Endothelial cell (in vitro differentiated cells): ENCODE data around the gene SEC63. TPM values are rescaled to one million over a fixed set of nuclear protein-coding genes. Genes with fewer than 3 reads are reported as not detected.

Experiments
- DNase-seq: peaks from one replicate; pipeline ENCODE4 v3.0.0; 2021; ENCODE audit warnings: low spot score
- H3K27ac Mint-ChIP-seq: one replicate; pipeline ENCODE4 v1.8.0; 2021; ENCODE audit warnings: mixed read lengths, inconsistent platforms; ENCODE audit not compliant: unreplicated experiment
- H3K27me3 Mint-ChIP-seq: one replicate; pipeline ENCODE4 v1.8.0; 2021; ENCODE audit warnings: mild to moderate bottlenecking, moderate library complexity, mixed read lengths, inconsistent platforms; ENCODE audit not compliant: unreplicated experiment
- H3K36me3 Mint-ChIP-seq: one replicate; pipeline ENCODE4 v1.8.0; 2021; ENCODE audit warnings: mild to moderate bottlenecking, low read depth, mixed read lengths, inconsistent platforms; ENCODE audit not compliant: unreplicated experiment
- H3K4me1 Mint-ChIP-seq: one replicate; pipeline ENCODE4 v1.8.0; 2021; ENCODE audit warnings: mild to moderate bottlenecking, mixed read lengths, inconsistent platforms; ENCODE audit not compliant: unreplicated experiment
- H3K4me3 Mint-ChIP-seq: one replicate; pipeline ENCODE4 v1.8.0; 2021; ENCODE audit warnings: mild to moderate bottlenecking, mixed read lengths, inconsistent platforms; ENCODE audit not compliant: unreplicated experiment
- H3K9me3 Mint-ChIP-seq: one replicate; pipeline ENCODE4 v1.8.0; 2021; ENCODE audit warnings: mixed read lengths, inconsistent platforms; ENCODE audit not compliant: unreplicated experiment
- long read RNA-seq: library from polyadenylated mRNA; unstranded; transcript quantifications from one replicate; pipeline ENCODE4 v2.0.0, GENCODE V29; 2020; ENCODE audit not compliant: unreplicated experiment
- total RNA-seq: library from RNA; stranded (reverse); fragmentation: NEBNext Ultra II Directional; extraction: Animal tissue kit (Norgen Biotek cat#: 25700); gene quantifications from one replicate; pipeline ENCODE4 v1.2.1, GENCODE V29; 2021; ENCODE audit not compliant: unreplicated experiment
- TF ChIP-seq, protein P1 (sequence below): fragments of 200-600 bp; sonication (generic); IDR thresholded peaks from one replicate; pipeline ENCODE4 v1.5.0; 2021; ENCODE audit warnings: antibody characterized with exemption; ENCODE audit not compliant: unreplicated experiment

Gene SEC63, protein sequence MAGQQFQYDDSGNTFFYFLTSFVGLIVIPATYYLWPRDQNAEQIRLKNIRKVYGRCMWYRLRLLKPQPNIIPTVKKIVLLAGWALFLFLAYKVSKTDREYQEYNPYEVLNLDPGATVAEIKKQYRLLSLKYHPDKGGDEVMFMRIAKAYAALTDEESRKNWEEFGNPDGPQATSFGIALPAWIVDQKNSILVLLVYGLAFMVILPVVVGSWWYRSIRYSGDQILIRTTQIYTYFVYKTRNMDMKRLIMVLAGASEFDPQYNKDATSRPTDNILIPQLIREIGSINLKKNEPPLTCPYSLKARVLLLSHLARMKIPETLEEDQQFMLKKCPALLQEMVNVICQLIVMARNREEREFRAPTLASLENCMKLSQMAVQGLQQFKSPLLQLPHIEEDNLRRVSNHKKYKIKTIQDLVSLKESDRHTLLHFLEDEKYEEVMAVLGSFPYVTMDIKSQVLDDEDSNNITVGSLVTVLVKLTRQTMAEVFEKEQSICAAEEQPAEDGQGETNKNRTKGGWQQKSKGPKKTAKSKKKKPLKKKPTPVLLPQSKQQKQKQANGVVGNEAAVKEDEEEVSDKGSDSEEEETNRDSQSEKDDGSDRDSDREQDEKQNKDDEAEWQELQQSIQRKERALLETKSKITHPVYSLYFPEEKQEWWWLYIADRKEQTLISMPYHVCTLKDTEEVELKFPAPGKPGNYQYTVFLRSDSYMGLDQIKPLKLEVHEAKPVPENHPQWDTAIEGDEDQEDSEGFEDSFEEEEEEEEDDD
- total RNA-seq = 120 TPM
- long read RNA-seq, full-length matches to known transcripts = 2 of 21 reads
- long read RNA-seq, partial matches to known transcripts = 16 of 21 reads
- long read RNA-seq, other reads (novel, unspliced or antisense) = 3 of 21 reads

DNA sequence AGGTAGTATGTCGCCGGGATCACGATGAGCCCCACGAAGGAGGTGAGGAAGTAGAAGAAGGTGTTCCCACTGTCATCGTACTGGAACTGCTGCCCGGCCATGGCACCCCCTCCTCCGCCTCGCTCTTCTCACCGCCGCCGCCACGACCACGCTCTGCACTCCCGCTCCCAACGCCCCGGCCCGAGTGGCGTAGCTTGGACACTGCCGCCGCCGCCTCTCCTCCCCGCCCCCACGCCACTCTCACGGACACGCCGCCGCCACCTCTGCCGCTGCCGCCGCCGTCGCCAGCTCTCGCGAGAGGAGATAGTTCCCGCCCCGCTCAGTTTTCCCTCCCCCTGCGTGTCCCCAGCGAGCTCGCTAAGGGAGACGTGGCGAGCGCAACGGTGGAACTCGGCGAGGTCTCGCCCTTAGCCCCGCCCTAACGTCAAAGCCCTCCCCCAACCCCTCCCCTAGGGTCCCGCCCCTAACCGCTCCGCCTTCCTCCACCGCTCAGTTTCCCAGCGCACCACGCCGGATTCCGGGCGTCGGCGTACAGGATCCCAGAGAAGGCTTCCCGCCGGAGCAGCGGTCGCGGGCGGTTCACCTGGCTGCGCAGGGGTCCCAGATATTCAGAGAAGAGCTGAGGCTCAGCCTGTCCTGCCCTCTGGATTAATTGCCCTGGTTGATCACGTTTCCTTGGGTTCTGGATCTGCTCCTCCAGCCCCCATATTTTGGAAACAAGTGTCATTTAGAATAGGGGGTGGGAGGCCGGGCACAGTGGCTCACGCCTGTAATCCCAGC lies at the start of gene SEC63:
Gene SEC63 (minus strand): TSS at position 300 of the 780 bp plus-strand sequence. CDS start 199 bp downstream, at position 101.
- Mint-ChIP-seq H3K27me3 (peaks cover 15% of the 10 kb centered on the region), H3K4me1 (peaks cover 21% of the 10 kb centered on the region), H3K4me3 (peak within 1 kb of the TSS; percentile 100), H3K36me3 (peaks cover 11% of the 10 kb centered on the region), H3K9me3 (no peaks in the 10 kb centered on the region), H3K27ac (peak within 1 kb of the TSS; percentile 99)
- DNase-seq = peak; percentile 96
- TF ChIP-seq, protein P1, sequence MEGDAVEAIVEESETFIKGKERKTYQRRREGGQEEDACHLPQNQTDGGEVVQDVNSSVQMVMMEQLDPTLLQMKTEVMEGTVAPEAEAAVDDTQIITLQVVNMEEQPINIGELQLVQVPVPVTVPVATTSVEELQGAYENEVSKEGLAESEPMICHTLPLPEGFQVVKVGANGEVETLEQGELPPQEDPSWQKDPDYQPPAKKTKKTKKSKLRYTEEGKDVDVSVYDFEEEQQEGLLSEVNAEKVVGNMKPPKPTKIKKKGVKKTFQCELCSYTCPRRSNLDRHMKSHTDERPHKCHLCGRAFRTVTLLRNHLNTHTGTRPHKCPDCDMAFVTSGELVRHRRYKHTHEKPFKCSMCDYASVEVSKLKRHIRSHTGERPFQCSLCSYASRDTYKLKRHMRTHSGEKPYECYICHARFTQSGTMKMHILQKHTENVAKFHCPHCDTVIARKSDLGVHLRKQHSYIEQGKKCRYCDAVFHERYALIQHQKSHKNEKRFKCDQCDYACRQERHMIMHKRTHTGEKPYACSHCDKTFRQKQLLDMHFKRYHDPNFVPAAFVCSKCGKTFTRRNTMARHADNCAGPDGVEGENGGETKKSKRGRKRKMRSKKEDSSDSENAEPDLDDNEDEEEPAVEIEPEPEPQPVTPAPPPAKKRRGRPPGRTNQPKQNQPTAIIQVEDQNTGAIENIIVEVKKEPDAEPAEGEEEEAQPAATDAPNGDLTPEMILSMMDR = no peak

DNA sequence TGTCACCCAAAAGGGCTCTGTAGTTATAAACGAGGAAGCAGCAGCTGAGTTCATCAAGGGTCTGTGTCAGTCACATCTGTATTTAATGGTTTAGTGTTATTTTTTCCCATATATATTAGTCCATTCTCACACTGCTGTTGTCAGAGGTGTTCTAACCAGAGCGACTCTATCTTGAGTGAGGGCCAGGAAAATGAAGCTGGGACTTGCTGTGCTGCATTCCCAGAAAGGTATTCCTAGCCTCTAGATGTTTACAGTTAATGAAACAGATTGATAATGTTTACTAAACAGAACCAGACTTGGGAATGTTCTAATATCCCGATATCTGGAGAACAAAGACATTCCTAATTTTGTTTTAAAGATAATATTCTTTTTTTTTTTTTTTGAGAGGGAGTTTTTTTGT lies 48.0 kb upstream of the SEC63 start:
- TF ChIP-seq, protein P1 = no peak
- DNase-seq = no peak
- Mint-ChIP-seq H3K4me3 (no peak overlapping the region), H3K27me3 (no peaks in the 10 kb centered on the region), H3K4me1 (peaks cover 14% of the 10 kb centered on the region), H3K27ac (no peak overlapping the region), H3K36me3 (peaks cover 8% of the 10 kb centered on the region), H3K9me3 (peaks cover 9% of the 10 kb centered on the region)

DNA sequence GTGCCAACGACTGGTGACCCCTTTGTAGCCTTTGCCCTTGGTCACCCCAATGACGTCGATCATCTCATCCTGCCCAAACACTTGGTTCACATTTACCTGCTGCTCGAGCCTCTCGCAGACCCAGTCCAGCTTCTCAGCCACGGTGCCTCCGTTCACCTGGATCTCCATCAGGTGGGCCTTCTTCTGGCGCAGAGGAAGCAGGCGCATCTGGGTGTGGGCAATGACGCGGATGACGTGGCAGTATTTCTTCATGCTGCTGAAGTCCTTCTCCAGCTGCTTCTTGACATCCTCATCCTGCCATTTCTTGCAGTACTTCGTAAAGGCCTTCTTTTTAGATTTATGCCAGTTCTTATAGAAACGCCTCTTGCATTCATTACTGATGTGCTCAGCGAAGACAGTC lies 46.9 kb upstream of the SEC63 start:
- H3K9me3 Mint-ChIP-seq = peaks cover 9% of the 10 kb centered on the region

DNA sequence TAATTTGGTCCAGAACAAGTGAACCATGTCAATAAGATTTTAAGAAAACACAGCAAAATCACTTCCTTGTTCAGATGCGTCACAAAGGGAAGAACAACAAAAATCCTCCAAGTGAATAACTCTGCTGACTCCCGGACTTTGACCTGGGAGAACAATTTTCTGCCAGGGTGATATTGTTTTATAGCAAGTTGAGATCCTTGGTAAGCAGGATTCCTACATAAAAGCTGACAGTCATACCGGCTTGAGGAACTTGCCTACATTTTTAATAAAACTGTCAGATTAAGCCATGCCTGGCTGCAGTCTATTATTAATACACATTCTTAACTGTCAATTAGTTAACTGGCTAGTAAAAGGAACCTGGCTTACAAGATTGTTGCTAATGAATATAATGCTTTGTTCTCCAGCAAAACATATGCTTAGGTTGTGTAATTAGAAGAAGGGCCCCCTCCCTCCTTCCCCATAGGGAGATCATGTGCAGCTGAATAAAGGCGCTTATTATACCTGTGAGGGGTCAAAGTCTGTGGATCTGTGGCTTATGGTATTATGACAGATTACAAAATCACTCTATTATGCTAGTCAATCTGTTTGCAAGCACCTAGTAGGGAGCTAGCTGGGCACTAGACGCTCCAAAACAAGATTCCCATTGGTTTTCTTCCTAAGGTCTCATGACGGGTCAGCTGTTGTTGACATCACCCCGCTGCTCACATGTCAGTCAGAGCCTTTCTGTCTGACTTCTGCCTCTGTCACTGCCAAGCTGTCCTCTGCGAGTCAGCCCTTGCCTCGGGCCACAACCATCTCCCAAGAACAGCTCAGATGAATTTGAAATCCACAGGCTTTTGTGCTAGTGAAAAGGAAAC lies 44.6 kb upstream of the SEC63 start:
- H3K27ac Mint-ChIP-seq = peak overlapping the region; percentile 76
- peaks cover 14% of the 10 kb centered on the region for H3K4me1 Mint-ChIP-seq
- peaks cover 2% of the 10 kb centered on the region for H3K27me3 Mint-ChIP-seq
- no peaks in the 10 kb centered on the region for H3K9me3 Mint-ChIP-seq
- DNase-seq = no peak
- no peaks in the 10 kb centered on the region for H3K36me3 Mint-ChIP-seq
- no peak overlapping the region for H3K4me3 Mint-ChIP-seq
- TF ChIP-seq, protein P1 = no peak

More for the DNA sequence above, 46.9 kb upstream of the SEC63 start:
- DNase-seq = no peak
- peaks cover 2% of the 10 kb centered on the region for H3K27me3 Mint-ChIP-seq
- H3K27ac Mint-ChIP-seq = no peak overlapping the region
- H3K36me3 Mint-ChIP-seq = peaks cover 8% of the 10 kb centered on the region
- H3K4me1 Mint-ChIP-seq = peaks cover 14% of the 10 kb centered on the region
- no peak overlapping the region for H3K4me3 Mint-ChIP-seq
- TF ChIP-seq, protein P1 = no peak
